Stimulated activated CD4-positive, alpha-beta T cell treated with anti-CD3 and anti-CD28 coated beads, Interleukin-2, amount 100 ng/mL, for 4 hours (primary cell): ENCODE measurements around the gene PITPNM1.
"Not testable (repeated sequence)": the region's sequence is repeated elsewhere in the genome, so short reads cannot be mapped to it uniquely, and the experiment has no call there.

Experiments used
- DNase-seq: peaks from one replicate; pipeline ENCODE4 v3.0.0-alpha.2; 2020; ENCODE audit warnings: low read depth

The PITPNM1 gene

DNA sequence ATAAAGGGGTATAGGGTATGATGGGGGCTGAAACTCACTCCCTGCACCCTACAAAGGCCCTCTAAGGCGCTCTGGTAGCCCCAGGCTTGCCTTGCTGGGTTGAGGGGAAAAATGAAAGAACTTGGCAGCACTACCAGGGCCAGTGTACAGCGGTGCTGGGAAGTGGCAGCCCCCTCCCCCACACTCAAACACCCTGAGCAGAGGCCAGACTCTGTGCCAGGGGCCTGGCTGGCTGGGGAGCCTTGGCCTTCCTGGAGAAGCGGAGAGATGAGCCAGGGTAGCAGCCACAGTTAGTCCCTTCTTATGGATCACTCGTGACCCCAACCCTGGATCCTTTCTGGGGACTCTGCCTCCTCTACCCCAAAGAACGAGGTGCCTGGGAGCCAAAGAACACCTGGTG is 38.8 kb downstream of the PITPNM1 start:
- no peak for DNase-seq

DNA sequence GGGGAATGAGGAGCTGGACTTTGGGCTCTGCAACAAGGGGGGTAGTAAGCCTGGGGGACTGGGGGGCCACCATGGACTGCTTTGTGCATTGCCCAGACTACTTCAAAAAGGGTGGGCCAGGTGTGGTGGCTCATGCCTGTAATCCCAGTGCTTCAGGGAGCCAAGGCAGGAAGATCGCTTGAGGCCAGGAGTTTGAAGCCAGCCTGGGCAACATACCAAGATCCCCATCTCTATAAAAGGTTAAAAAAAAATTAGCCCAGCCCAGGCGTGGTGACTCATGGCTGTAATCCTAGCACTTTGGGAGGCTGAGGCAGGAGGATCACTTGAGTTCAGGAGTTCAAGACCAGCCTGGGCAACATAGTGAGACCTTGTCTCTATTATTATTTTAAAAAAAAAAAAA is 39.6 kb downstream of the PITPNM1 start:
- DNase-seq: not testable (repeated sequence)

DNA sequence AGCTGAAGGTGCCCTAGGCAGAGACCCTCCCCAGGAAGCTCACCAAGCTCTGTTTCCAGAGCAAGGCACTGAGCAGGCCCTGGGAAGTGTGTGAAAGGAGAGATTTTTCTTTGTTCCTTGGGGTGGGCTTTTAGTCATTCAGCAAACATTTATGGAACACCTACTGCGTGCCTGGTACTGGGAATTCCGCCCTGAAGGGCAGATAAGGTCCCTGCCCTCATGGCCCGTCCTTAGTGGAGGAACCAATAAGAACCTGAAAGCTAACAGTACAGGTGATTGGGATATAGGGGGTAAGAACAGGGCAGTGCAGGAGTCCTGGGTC is 40.0 kb downstream of the PITPNM1 start:
- no peak for DNase-seq

DNA sequence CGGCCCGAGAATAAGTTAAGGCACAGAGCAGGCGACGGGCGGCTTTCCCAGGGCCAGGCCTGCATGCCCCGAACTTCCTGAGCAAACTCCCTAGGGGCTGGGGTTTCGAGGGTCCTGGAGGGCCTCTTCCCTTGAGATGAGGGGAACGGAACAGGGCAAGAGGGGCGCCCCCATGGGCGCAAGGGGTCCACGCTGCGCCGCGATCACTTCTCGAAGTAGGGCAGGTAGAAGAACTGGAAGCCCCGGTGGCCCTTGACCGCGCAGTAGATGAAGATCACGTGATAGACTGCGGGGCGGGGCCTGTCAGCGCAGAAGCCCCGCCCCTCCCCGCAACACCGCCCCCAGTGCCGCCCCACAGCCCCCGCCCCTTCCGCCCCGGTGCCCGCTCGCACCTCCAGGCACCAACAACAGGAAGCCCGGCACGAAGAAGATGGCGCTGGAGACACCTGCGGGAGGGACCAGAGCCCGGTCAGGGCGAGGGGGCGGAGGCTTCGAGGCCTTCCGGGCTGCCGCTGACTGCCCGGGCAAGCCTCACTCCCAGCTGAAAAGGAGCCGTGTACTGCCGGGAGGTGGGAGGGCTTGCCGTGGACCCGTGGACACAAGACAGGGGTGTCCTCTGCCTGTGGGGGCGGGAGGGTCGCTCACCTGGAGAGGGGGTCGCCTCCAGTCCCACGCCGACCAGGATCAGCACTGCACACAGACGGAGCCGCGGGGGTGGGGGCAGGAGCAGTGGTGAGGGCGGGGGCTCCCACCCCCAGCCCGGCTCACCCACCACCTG is 40.6 kb downstream of the PITPNM1 start:
- peak; percentile 87 for DNase-seq

DNA sequence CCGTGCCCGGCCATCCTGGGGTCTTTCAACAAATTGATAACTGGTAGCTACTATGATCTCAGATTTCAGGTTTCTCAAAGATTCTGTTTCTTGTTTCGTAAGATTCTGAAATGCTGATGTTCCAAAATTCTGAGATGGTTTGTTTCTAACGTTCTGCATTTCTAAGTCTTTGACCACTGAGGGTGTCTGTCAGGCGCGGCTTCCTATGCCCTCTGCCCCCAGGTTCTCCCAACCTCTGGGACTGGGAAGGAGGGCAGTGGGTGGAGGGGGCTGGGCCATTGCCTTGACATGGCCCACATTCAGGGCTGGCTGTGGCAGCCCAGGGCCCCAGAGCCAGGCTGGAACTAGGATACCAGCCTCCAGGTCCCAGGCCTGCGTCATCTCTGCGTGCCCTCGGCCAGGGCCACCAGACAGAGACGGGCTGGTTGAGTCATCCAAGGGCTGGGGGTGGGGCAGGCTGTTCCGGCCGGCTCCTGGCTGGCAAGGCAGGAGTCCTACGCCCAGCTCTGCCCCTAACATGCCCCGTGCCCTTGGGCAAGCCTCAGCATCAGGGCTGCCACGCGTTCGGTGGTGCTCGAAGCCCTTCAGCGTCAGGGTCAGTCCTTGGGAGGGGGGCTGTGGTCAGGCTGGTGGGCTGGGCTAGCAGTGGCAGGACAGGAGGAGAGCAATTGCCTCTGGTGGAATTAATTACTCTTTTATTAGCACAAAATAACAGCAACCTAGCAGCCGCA is 41.3 kb downstream of the PITPNM1 start:
- DNase-seq: no peak

DNA sequence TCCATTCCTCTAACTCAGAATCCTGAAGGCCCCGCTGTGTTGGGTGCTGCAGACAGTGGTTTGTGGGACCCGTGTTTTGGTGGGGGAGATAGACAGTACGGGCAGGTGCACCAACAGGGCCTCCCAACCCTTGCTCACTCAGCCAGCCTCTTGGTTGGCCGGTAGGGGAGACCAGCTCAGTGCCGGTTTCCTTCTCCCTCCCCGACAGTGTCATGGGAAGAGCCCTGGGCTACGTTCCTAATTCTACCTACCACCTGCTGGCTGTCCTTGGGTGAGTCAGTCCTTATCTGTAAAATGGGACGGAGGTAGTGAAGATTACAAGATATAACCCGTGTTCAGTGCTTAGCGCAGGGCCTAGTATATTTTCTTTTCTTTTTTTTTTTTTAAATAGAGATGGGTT is 42.0 kb downstream of the PITPNM1 start:
- no peak for DNase-seq

DNA sequence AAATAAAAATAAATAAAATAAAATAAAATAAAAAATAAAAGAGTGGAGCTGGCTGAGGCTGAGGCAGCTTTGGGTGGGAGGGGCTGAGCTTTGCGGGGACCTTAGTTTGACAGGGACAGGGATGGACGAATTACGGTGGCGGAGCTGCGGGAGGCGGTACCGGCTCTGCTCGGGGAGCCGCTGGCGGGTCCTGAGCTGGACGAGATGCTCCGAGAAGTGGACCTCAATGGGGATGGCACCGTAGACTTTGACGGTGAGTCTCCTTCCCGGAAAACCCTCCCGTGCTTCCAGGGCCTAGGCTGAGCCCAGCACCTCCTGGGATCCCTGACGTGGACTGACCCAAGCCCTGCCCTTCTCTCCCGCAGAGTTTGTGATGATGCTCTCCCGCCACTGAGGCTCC is 46.9 kb downstream of the PITPNM1 start:
- no peak for DNase-seq

DNA sequence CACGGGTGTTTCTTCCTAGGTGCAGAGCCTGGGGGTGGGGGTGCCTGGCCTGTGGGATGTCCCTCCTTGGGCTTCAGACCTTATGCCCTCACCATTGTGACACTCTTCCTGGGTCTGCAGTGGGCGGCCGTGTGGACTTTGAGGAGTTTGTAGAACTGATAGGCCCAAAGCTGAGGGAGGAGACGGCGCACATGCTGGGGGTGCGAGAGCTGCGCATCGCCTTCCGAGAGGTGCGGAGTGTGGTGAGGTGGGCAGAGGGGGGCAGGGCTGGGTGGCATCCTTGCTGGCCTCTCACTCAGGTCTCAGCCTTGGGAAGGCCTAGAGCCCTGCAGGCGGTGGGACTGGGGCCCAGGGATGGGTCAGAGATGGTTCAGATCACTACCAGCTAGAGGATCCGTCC is 47.7 kb downstream of the PITPNM1 start:
- DNase-seq: no peak

DNA sequence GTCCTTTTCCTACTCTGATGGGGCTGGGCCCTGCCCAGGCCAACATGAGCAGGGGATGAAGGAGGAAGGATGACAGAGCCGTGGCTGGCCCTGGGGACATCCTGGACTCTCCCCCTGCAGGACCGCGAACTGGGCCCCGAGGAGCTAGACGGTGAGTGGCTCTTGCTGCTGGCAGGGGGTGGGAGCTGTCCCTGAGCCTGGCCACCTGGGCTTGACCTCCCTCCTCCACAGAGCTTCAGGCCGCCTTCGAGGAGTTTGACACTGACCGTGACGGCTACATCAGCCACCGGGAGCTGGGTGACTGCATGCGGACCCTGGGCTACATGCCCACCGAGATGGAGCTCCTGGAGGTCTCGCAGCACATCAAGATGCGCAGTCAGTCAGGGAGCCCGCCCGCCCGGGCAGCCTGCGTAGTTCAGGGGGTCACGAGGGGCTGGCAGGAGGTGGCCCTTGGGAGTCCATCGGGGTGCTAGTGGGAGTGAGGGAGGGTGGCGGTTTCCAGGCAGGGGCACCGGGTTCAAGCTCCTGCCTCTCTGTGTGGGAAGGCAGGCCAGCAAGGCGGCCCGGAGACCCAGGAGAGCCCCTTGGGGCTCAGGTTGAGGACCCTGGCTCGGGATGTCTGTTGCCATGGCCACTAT is 49.0 kb downstream of the PITPNM1 start:
- no peak for DNase-seq

DNA sequence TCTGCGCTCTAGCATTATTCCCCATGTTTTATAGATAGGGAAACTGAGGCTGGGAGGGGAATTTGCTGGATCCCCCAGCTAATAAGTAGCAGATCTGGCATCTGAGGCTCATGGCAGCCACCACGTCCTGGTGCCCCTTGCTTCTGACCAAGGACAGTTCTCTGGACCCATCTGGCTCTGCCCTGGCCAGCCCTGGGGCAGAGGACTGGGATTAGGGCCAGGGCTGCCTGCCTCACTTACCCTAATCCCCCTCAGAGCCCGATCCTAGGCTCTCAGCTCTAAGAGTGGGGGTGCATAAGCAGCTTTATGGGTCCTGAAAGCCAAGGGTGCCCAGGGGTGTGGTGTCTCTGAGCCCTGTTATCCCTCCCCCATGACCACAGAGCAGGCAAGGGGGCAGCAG is 50.1 kb downstream of the PITPNM1 start, which contains the start of gene CABP4:
Gene CABP4 (plus strand): TSS at position 301 of the 400 bp plus-strand sequence. CDS start 70 bp downstream, at position 371.
- no peak for DNase-seq

DNA sequence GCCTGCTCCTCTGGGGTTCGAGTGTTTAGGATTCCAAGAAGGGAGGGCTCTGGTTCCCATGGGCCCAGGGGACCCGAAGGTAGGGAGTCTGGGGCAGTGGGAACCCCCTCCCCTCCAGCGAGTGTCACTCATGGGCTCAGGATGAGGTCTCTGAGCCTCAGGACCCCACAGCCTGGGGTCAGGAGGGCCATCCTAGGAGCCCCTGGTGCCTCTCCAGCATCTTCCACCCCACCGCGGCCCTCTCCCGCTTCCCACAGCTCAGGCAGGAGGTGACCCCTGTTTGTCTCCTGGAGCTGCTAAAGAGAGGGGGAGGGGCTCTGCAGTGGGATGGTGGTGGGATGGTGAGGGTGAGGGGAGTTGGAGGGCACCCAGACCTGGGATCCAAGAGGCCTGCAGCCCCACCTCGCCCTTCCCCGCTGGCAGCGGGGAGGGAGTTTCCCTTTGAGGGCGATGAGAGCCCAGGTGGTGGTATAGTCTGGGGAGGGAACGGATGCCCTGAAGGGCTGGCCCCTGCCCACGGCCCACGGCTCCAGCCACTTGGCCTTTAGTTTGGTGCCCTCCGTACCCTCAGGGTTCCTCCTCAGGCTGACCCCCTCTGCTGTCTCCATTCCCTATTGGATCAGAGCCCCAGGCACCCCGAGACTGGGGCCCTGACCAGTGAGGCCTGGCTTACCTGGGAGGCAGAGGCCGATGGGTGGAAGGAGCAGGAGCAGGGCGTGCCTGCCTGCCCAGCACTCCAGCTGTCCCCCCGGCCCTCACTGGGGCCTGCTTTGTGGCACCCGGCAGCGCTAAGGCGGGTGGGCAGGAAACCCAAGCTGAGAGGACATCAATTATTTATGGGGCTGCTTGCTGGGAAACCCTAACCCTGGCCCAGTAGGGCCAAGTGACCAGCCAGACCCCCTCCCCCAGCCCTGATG is 51.1 kb downstream of the PITPNM1 start:
- DNase-seq: no peak

DNA sequence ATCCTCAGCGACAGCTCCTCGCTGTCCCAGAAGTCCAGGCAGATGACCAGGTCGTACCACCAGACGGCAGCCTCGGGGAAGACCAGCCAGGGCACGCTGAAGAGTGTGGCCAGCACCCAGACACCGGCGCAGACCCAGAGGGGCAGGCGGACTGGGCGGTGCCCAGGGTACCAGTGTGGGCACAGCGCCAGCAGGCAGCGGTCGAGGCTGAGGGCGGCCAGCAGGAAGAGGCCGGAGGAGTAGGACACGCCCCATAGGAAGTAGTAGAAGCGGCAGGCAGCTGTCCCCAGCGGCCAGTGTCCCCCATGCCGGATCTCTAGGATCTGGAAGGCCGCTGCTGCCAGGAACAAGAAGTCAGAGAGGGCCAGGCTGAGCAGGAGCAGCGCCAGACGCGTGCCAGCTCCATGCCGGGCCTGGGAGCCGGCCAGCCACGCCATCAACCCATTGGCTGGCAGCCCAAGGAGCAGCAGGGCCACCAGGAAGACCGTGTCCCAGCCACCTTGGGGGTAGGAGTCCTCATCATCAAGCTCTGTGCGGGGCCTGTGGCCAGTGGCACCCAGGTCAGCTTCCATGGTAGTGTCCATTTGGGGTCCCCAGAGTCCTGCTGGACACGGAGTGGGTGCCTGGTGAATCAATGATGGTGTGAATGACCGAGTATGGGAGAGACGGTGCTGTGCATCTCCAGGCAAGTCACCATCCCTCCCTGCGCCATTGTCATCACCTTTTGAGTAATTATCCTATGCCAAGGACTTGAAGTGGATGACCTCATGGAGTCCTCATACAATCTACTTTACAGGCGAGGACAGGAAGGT is 52.8 kb downstream of the PITPNM1 start, which contains the start of gene GPR152:
Gene GPR152 (minus strand): TSS at position 589 of the 812 bp plus-strand sequence. CDS start 5 bp downstream, at position 584.
- no peak for DNase-seq

DNA sequence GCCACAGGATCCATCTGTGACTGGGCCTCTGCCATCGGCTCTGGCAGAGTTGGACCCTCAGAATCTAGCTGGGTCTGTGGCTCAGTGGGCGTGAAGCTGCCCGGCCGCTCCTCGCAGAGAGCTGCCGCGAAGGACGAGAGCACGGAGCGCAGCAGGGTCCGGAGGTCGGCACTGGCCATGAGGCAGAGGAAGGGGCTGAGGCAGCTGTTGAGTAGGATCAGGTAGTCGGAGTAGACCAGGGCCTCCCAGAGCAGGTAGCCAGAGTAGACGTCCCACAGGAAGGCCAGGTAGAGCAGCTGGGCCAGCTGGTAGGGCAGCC is 53.5 kb downstream of the PITPNM1 start:
- no peak for DNase-seq

DNA sequence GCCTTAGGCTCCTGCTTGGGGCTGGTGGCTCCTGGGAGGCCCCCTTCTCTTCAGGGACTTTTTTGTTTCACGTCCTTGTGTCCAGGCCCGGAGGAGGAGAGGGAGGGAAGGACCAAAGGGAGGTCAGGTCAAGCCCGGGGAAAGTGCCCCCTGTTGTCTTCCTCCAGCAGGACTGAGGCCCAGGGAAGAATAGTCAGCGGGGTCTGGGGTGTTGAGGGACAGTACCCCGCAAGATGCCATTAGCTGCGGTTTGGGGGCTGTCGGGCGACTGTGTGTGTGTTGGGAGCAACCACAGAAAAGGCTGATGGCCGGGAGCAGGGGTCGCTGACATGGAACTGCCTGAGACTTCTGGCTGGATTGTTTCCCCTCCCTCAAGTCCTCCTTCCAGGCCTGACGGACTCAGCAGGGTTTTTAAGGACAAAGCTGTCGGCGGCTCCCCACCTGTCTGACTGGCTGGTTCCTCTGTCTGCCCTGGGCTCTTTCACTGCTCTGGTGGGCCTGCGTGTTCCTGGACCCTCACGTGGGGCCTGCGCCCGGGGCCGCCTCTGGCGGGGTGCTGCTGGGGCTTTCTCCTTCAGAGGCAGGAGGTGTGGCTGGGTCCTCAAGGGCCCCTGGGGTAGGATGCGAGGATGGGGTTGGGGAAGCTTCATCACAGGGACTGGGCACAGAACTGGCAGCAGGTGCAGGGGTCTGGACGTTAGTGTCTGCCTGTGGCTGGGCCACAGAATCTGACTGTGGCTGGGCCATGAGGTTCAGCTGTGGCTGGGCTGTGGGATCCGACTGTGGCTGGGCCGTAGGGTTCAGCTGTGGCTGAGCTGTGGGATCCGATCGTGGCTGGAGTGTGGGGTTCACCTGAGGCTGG is 54.1 kb downstream of the PITPNM1 start:
- no peak for DNase-seq

DNA sequence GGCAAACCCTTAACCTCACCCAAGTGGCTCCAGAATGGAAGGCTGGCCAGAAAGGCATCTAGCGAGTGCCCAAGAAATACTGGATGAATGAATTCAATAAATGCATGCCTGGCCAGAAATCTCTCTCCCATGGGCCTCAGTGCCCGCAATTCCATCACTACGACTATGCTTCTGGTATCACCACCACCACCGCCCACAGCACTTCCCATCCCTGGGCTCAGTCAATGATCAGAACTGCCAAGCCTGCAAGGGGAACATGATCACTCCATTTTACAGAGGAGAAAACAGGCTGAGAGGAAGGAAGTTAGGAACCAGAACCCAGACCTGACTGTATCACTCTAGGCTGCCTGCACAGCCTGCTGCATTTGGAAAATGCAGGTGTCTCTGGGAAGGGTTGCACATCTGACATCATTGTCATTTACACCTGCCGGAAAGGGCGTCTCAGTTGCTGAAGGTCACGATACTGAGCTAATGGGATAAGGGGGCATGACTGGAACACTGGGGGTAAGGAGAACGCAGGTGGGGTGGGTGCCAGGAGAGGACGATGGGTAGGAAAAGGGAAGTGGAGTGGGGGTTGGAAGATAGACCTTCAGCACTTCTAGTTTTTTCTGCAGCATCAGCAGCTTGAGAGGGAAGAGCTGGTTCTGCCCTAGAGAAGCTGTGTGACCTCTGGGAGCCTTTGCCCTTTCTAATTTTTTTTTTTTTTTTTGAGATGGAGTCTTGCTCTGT is 55.9 kb downstream of the PITPNM1 start:
- no peak for DNase-seq

DNA sequence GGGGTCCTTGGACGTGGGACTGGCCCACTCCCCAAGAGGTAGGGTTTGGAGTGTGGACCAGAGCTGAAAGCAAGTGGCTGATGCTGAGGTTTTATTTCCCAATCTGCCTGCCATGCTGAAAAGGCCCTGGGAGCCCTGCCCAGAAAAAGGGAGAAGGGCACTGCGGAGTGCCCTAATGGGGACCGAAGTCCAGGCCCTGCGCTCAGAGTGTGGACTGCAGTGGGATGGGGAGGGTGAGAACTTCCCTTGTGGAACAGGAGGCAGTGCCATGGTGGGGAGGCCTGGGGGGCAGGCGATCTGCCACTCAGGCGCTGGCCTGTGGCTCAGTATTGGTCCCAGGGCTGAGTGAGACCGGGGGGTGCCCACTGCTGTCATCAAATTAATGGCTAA is 56.9 kb downstream of the PITPNM1 start:
- no peak for DNase-seq

DNA sequence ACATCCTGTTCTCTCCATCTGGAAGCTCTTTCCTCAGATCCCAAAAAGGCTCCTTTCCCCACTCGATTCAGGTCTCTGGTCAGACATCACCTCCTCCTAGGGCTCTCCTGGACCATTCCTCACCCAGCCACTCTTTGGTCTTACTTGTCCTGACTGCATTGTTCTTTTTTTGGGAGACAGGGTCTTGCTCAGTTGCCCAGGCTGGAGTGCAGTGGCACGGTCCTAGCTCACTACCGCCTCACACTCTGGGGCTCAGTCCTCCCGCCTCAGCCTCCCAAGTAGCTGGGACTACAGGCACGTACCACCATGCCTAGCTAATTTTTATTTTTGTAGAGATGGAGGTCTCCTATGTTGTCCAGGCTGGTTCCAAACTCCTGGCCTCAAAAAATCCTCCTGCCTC is 59.6 kb downstream of the PITPNM1 start:
- no peak for DNase-seq

DNA sequence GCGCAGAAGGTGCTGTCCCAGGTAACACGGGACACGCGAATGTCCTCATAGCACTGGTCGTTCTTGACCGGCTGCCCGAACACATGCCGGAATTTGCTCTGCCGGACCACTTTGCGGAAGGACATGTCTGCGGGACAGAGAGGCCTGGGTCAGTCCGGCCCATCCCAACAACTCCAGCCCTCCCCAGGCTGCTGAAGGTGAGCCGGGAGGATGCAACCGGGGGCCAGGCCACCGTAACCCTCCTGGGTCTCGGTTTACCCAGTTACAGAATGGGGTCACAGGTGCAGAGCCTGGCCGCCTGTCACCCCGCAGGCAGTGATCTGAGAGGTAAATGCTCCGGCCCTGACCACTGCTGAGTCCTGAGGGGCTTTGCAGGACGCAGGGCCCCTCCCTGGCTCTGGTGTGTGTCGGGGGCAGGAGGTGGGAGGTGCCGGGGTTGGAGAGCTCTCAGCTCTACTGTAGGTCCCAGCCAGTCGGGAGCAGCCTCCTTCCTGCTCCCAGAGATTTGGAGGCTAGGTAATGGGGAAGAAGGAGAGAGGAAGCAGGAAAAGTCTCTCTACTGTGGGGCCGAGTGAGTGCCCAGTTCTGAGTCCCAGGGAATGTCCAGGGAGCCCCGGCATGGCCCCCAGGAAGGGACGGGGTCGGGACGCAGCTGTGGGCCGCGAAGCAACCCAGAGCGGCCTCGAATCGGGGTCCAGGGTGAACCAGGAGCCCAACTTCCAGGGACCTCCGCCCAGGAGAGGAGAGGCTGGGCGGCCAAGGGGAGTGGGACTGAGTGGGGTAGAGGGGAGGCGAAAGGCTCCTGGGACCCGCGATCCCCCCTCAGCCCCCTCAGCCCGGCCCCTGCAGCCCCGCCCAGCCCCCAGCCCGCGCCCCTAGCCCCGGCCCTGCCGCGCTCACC is 62.4 kb downstream of the PITPNM1 start:
- DNase-seq: no peak
